Stomach (tissue), 19 donors: ENCODE measurements around the gene ARL4A. TPM values are rescaled to one million over a fixed set of nuclear protein-coding genes. Genes with fewer than 3 reads are reported as not detected.

ENCODE experiments used
- DNase-seq, 2 donors: peaks; one replicate each; pipeline versions ENCODE4 v3.0.0 to v3.0.0-alpha.2; 2013 to 2019
- H3K27ac ChIP-seq, 5 donors: fragments of 200-600 bp in 4 of 5; sonication (generic) in 4 of 5; one replicate each; pipeline ENCODE4 v1.5.1; 2013 to 2019; ENCODE audit warnings: mild to moderate bottlenecking in 1 of 5, moderate library complexity in 1 of 5
- H3K27me3 ChIP-seq, 3 donors: fragments of 200-600 bp; sonication (generic); one replicate each; pipeline ENCODE4 v1.5.1; 2017 to 2019; ENCODE audit warnings: mixed run types in 1 of 3
- H3K36me3 ChIP-seq, 4 donors: fragments of 200-600 bp; sonication (generic); 1 replicate in 3 of 4; 2 replicates in 1 of 4; pipeline ENCODE4 v1.5.1; 2016 to 2019
- H3K4me1 ChIP-seq, 4 donors: fragments of 200-600 bp; sonication (generic); one replicate each; pipeline ENCODE4 v1.5.1; 2016 to 2019
- H3K4me3 ChIP-seq, 4 donors: fragments of 200-600 bp; sonication (generic) in 3 of 4; one replicate each; pipeline ENCODE4 v1.5.1; 2016 to 2019; ENCODE audit warnings: mild to moderate bottlenecking in 1 of 4
- H3K9me3 ChIP-seq, 4 donors: fragments of 200-600 bp; sonication (generic); one replicate each; pipeline ENCODE4 v1.5.1; 2016 to 2019
- EP300 ChIP-seq: sonication (generic); formaldehyde crosslinking; IDR thresholded peaks from one replicate; pipeline ENCODE4 v1.6.1; 2017; ENCODE audit warnings: antibody characterized with exemption
- POLR2A ChIP-seq, 4 donors: fragments of 450-650 bp; IDR thresholded peaks; one replicate each; pipeline ENCODE4 v1.6.1; 2016; ENCODE audit warnings: antibody characterized with exemption in 4 of 4, control low read depth in 2 of 4, mild to moderate bottlenecking in 1 of 4, moderate library complexity in 1 of 4
- POLR2AphosphoS5 ChIP-seq, 3 donors: sonication (generic); formaldehyde crosslinking; IDR thresholded peaks; one replicate each; pipeline ENCODE4 v1.6.1; 2016; ENCODE audit warnings: antibody characterized with exemption in 3 of 3
- WGBS, 5 donors: extraction: QIAGEN DNeasy Blood & Tissue Kit in 3 of 5; methylation state at CpG; one replicate each; pipeline versions ENCODE4 v1.1.5 to v1.1.7; 2013 to 2018; 5-methylcytosine and 5-hydroxymethylcytosine counted together
- intact Hi-C: fragments of 100-400 bp; cut with DNase I; formaldehyde crosslinking; loops from one replicate; pipeline ENCODE4 v1.15.1; 2023; ENCODE audit warnings: low total_unique reads
- long read RNA-seq, 10 donors: transcript quantifications; one replicate each; lab custom pipeline, GENCODE V29; 2026
- polyA plus RNA-seq, 3 donors: library from polyadenylated mRNA; stranded (reverse); fragments of 200-250 nt; gene quantifications; one replicate each; pipeline ENCODE4 v1.2.3, GENCODE V29; 2013
- total RNA-seq, 5 donors: library from RNA; depleted of rRNA; stranded (reverse); fragments of >200 nt; gene quantifications; one replicate each; pipeline versions ENCODE4 v1.1.0 to v1.2.3, GENCODE V29; 2014 to 2016
- TF ChIP-seq, protein P1 (sequence below), 7 experiments: fragments of 450-650 bp in 4 of 7; fragments of 200-600 bp in 3 of 7; sonication (generic) in 3 of 7; IDR thresholded peaks; one replicate each; pipeline ENCODE4 v1.5.1; 2016 to 2019; ENCODE audit warnings: antibody characterized with exemption in 7 of 7, control low read depth in 2 of 7, mild to moderate bottlenecking in 1 of 7
- donor health status: healthy with polysubstance abuse.
- donor health status: Bipolar disorder and iron deficiency.
- donor health status: healthy.

The ARL4A gene, protein sequence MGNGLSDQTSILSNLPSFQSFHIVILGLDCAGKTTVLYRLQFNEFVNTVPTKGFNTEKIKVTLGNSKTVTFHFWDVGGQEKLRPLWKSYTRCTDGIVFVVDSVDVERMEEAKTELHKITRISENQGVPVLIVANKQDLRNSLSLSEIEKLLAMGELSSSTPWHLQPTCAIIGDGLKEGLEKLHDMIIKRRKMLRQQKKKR
- total RNA-seq (10 to 100 TPM in 4 of 5 donors, 1 to 10 TPM in 1; 1.2 to 55.4 (median 17.4) TPM), polyA plus RNA-seq (10 to 100 TPM; 25.4 to 46.5 (median 37.3) TPM)
- long read RNA-seq, donor 1, partial matches to known transcripts, result 0 of 4 reads
- long read RNA-seq, donor 1, other reads (novel, unspliced or antisense), result 0 of 4 reads
- long read RNA-seq, donor 2, partial matches to known transcripts, result 0 of 10 reads
- long read RNA-seq, donor 2, other reads (novel, unspliced or antisense), result 0 of 10 reads
- long read RNA-seq, donor 3, transcript ARL4A-201 (2 exons, 1,147 nt), result major isoform, 5 of 9 reads
- long read RNA-seq, donor 3, partial matches to known transcripts, result 0 of 9 reads
- long read RNA-seq, donor 3, other reads (novel, unspliced or antisense), result 0 of 9 reads
- long read RNA-seq, donor 4, partial matches to known transcripts, result 0 of 2 reads
- long read RNA-seq, donor 4, other reads (novel, unspliced or antisense), result 0 of 2 reads
- long read RNA-seq, donor 5, transcript ARL4A-206 (2 exons, 845 nt), result major isoform, 8 of 13 reads
- long read RNA-seq, donor 5, partial matches to known transcripts, result 0 of 13 reads
- long read RNA-seq, donor 5, other reads (novel, unspliced or antisense), result 0 of 13 reads
- long read RNA-seq, donor 6, transcript ARL4A-201 (2 exons, 1,147 nt), result minor isoform, 7 of 34 reads
- long read RNA-seq, donor 6, transcript ARL4A-204 (2 exons, 1,144 nt), result minor isoform, 7 of 34 reads
- long read RNA-seq, donor 6, transcript ARL4A-206 (2 exons, 845 nt), result major isoform, 18 of 34 reads
- long read RNA-seq, donor 6, partial matches to known transcripts, result 0 of 34 reads
- long read RNA-seq, donor 6, other reads (novel, unspliced or antisense), result 0 of 34 reads
- long read RNA-seq, donor 7, transcript ARL4A-206 (2 exons, 845 nt), result major isoform, 7 of 12 reads
- long read RNA-seq, donor 7, partial matches to known transcripts, result 0 of 12 reads
- long read RNA-seq, donor 7, other reads (novel, unspliced or antisense), result 0 of 12 reads
- long read RNA-seq, donor 8, transcript ARL4A-206 (2 exons, 845 nt), result major isoform, 7 of 20 reads
- long read RNA-seq, donor 8, transcript ARL4A-201 (2 exons, 1,147 nt), result minor isoform, 6 of 20 reads
- long read RNA-seq, donor 8, partial matches to known transcripts, result 0 of 20 reads
- long read RNA-seq, donor 8, other reads (novel, unspliced or antisense), result 0 of 20 reads
- long read RNA-seq, donor 9, transcript ARL4A-206 (2 exons, 845 nt), result minor isoform, 6 of 18 reads
- long read RNA-seq, donor 9, transcript ARL4A-205 (2 exons, 840 nt), result major isoform, 7 of 18 reads
- long read RNA-seq, donor 9, transcript ARL4A-201 (2 exons, 1,147 nt), result minor isoform, 5 of 18 reads
- long read RNA-seq, donor 9, partial matches to known transcripts, result 0 of 18 reads
- long read RNA-seq, donor 9, other reads (novel, unspliced or antisense), result 0 of 18 reads
- long read RNA-seq, donor 10, partial matches to known transcripts, result 0 of 4 reads
- long read RNA-seq, donor 10, other reads (novel, unspliced or antisense), result 0 of 4 reads

DNA sequence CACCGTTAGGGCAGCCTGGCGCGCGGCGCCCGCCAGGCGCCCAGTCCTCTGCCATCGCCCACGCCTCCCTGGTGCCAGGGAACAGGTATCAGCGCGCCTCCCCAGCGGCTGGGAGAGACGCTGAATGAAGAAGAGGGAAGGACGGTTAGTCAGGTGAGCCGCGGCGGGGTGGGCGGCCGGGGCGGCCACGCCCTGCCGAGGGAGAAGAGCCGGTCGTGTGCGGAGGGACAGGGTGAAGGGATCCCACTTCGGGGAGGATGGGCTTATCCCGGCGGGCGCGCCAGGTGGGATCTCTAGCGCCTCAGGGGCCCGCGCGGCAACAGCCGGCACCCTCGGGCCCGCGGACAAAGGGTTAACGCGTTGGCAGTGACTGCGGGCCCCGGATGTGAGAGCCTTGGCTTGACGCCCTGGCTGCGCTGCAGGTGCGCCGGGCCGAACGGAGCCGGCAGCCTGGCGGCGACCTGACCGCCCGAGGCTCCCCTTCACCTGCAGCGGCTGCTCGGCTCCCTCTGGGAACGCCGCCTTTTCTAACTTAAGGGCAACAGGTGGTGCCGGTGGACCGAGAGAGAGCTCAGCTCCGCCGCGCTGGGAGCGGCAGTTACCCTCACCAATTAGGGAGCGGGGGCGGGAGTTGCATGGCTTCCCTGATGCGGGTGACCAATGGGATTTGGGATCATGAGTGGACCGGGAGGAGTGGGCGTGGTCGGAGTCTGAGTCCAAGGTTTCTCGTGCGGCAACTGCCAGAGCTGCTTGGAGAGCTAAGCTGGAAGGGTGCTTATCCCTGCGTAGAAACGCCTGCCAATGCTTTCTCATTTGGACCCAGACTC is at the start of gene ARL4A:
TSS of gene ARL4A (plus strand) at position 743 of the 827 bp plus-strand sequence. CDS start 622 bp downstream, outside the sequence.
- H3K9me3 ChIP-seq, result no peaks in the 10 kb centered on the region
- TF ChIP-seq EP300 (no peak), POLR2AphosphoS5 (IDR thresholded peaks at IDR 0.05) (peak; percentile 65 to 96 (median 92)), POLR2A (IDR thresholded peaks at IDR 0.05) (peak in 2 of 4 donors; percentile 55 to 67)
- TF ChIP-seq, protein P1, sequence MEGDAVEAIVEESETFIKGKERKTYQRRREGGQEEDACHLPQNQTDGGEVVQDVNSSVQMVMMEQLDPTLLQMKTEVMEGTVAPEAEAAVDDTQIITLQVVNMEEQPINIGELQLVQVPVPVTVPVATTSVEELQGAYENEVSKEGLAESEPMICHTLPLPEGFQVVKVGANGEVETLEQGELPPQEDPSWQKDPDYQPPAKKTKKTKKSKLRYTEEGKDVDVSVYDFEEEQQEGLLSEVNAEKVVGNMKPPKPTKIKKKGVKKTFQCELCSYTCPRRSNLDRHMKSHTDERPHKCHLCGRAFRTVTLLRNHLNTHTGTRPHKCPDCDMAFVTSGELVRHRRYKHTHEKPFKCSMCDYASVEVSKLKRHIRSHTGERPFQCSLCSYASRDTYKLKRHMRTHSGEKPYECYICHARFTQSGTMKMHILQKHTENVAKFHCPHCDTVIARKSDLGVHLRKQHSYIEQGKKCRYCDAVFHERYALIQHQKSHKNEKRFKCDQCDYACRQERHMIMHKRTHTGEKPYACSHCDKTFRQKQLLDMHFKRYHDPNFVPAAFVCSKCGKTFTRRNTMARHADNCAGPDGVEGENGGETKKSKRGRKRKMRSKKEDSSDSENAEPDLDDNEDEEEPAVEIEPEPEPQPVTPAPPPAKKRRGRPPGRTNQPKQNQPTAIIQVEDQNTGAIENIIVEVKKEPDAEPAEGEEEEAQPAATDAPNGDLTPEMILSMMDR (IDR thresholded peaks at IDR 0.05), result peak in 3 of 7 experiments; percentile 9 to 72 (median 44)
- no peaks in the 10 kb centered on the region for H3K36me3 ChIP-seq
- 0 to 1% (median 0%) methylated on average over 9 to 73 of the region's 73 CpGs for WGBS, 5 donors
- peak within 1 kb of the TSS; percentile 64 to 97 (median 86) for H3K4me3 ChIP-seq
- peak within 1 kb of the TSS; percentile 88 to 97 (median 95) for H3K27ac ChIP-seq
- peak; percentile 99 for DNase-seq
- peaks cover 0 to 38% (median 21%) of the 10 kb centered on the region in 4 donors for H3K4me1 ChIP-seq
- intact Hi-C loops, result no loop called here
- no peaks in the 10 kb centered on the region for H3K27me3 ChIP-seq

GRCh38 chr7:12637819-12638592 is 49.4 kb upstream of the ARL4A start:
- TF ChIP-seq EP300, result no peak
- TF ChIP-seq POLR2A (IDR thresholded peaks at IDR 0.05), result no peak
- TF ChIP-seq POLR2AphosphoS5 (IDR thresholded peaks at IDR 0.05), result no peak
- TF ChIP-seq, protein P1 (IDR thresholded peaks at IDR 0.05), result no peak
- peaks cover 12 to 23% (median 16%) of the 10 kb centered on the region in 4 donors for H3K4me1 ChIP-seq
- peak in 1 of 2 donors; percentile 51 for DNase-seq
- H3K9me3 ChIP-seq, result no peaks in the 10 kb centered on the region
- intact Hi-C loops, result no loop called here
- 17 to 42% (median 23%) methylated on average over 4 of the region's 4 CpGs for WGBS, 5 donors
- H3K36me3 ChIP-seq, result no peaks in the 10 kb centered on the region
- H3K27me3 ChIP-seq, result no peaks in the 10 kb centered on the region
- peak overlapping the region in 3 of 5 donors; percentile 24 to 51 (median 37) for H3K27ac ChIP-seq
- H3K4me3 ChIP-seq, result no peak overlapping the region

DNA sequence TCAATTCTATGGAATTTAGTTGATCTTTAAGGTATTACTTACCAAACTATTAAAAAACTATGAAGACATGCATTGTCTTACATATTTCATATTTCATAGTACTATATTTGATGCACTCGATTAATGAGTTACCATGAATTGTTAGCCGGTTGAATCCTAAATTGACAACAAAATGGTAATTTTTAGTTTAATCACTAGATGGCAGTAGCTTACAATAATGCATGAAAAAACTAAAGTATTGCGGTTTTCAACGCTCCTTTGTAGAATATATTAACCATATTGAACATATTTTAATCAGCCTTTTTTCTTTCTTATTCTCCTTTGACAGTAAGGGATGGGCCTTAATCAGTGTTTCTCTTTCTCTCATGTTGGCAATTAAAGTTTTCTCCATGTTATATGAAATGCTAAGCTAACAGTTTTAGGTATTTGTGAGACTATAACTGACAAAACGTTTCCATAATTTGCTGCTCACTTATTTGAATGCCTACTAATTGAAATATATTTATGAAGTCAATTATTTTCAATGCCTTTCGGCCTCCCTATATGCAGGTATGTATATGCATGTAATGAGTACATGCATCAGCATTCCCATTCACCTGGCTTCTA is 48.5 kb upstream of the ARL4A start:
- Histone ChIP-seq H3K36me3 (no peaks in the 10 kb centered on the region), H3K27me3 (no peaks in the 10 kb centered on the region), H3K27ac (no peak overlapping the region), H3K4me3 (no peak overlapping the region), H3K4me1 (peaks cover 12 to 23% (median 16%) of the 10 kb centered on the region in 4 donors), H3K9me3 (no peaks in the 10 kb centered on the region)
- TF ChIP-seq, protein P1 (IDR thresholded peaks at IDR 0.05), result peak in 5 of 7 experiments; percentile 14 to 63 (median 38)
- TF ChIP-seq POLR2AphosphoS5 (IDR thresholded peaks at IDR 0.05) (no peak), EP300 (no peak), POLR2A (IDR thresholded peaks at IDR 0.05) (no peak)
- intact Hi-C loops, result no loop called here
- DNase-seq, result peak in 1 of 2 donors; percentile 54
- WGBS, 5 donors, result 10 to 16% (median 12%) methylated on average over 6 of the region's 6 CpGs
